AG04449 (cell line): ENCODE measurements around the gene SIVA1.

Experiments
- CTCF ChIA-PET: fragments of 350-600 bp; formaldehyde crosslinking; extraction: SDS; loops from one replicate; lab custom pipeline; 2021; ENCODE audit warnings: antibody characterized with exemption; lab: Yijun Ruan, JAX
- POLR2A ChIA-PET: fragments of 400-600, 350-600 bp; formaldehyde crosslinking; extraction: SDS; loops from one replicate; lab custom pipeline; 2020; ENCODE audit warnings: antibody characterized with exemption, inconsistent platforms; lab: Yijun Ruan, JAX
- DNase-seq: peaks from one replicate; pipeline ENCODE4 v3.0.0-alpha.2; 2010; ENCODE audit warnings: low read depth, low spot score
- H3K4me3 ChIP-seq: 2 replicates; pipeline ENCODE4 v1.5.1; 2011; ENCODE audit warnings: low read depth, mild to moderate bottlenecking, control low read depth, low read length
- TF ChIP-seq, protein P1 (sequence below): IDR thresholded peaks from one replicate; pipeline ENCODE4 v1.5.1; 2011; ENCODE audit warnings: mild to moderate bottlenecking, moderate library complexity, low read length, control low read depth, inconsistent platforms; ENCODE audit not compliant: insufficient read depth; ENCODE audit errors: missing control alignments

The SIVA1 gene

DNA sequence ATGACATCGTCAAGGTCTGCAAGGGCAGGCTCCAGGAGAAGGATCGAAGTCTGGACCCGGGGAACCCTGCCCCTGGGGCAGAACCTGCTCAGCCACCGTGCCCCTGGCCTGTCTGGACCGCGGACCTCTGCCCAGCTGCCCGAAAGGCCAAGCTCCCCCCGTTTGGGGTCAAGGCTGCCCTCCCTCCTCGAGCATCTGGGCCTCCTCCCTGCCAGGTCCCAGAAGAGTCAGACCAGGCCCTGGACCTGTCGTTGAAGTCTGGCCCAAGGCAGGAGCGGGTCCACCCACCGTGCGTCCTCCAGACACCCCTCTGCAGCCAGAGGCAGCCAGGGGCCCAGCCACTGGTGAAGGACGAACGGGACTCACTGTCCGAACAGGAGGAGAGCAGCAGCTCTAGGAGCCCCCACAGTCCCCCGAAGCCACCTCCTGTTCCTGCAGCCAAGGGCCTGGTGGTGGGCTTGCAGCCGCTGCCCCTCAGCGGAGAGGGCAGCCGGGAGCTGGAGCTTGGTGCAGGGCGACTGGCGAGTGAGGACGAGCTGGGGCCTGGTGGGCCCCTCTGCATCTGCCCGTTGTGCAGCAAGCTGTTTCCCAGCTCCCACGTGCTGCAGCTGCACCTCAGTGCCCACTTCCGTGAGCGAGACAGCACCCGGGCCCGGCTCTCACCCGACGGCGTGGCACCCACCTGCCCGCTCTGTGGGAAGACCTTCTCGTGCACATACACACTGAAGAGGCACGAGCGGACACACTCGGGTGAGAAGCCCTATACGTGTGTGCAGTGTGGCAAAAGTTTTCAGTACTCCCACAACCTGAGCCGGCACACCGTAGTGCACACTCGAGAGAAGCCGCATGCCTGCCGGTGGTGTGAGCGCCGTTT, 48.8 kb downstream of the SIVA1 start:
- DNase-seq, result no peak
- CTCF ChIA-PET, result interaction anchor here (1.0 to 5.0 kb wide), 6 partner anchors 10 to 33 kb away, joined by 3 to 18 read pairs (median 5); no protein-coding TSS in a partner anchor
- TF ChIP-seq, protein P1, sequence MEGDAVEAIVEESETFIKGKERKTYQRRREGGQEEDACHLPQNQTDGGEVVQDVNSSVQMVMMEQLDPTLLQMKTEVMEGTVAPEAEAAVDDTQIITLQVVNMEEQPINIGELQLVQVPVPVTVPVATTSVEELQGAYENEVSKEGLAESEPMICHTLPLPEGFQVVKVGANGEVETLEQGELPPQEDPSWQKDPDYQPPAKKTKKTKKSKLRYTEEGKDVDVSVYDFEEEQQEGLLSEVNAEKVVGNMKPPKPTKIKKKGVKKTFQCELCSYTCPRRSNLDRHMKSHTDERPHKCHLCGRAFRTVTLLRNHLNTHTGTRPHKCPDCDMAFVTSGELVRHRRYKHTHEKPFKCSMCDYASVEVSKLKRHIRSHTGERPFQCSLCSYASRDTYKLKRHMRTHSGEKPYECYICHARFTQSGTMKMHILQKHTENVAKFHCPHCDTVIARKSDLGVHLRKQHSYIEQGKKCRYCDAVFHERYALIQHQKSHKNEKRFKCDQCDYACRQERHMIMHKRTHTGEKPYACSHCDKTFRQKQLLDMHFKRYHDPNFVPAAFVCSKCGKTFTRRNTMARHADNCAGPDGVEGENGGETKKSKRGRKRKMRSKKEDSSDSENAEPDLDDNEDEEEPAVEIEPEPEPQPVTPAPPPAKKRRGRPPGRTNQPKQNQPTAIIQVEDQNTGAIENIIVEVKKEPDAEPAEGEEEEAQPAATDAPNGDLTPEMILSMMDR, result no peak
- POLR2A ChIA-PET, result no interaction called here
- H3K4me3 ChIP-seq, result peak overlapping the region; percentile 64

DNA sequence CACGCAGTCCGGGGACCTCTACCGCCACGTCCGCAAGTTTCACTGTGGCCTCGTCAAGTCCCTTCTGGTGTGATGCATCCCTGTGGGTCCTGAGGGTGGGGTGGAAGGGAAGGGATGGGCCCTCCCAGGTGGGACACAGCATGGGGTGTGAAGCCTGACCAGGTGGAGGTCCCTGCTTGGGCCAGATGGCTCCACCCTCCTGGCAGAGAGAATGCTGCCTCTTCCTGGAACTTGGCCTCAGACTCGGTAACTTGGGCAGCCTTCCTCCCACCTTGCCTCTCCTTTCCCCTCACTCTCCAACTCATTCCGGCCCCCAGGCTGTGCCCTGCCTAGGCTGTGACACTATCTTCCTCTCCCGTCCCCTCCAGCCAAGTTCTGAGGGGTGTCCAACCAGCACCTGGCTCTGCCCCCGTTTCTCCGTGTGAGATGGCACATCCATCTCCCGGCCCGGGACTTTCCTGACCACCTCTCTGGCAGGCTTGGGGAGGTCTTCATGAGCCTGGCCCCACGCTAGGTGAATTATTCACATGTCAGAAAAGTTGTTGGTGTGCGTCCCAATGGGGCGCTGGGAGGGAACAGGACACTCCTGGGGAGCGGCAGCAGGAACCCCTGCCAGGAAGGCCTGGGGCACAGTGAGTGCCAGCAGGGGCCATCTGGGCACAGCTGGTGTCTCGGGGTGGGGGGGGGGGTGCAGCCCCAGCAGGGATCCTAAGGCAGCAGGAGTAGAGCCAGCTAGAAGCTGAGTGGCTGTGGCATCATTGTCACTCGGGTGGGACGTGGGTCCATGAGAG, 49.6 kb downstream of the SIVA1 start:
- ChIA-PET CTCF (interaction anchor here (1.0 to 5.0 kb wide), 4 partner anchors 11 to 34 kb away, joined by 3 to 18 read pairs (median 6); no protein-coding TSS in a partner anchor), POLR2A (no interaction called here)
- no peak for DNase-seq
- no peak overlapping the region; the same call in 1 of the 2 replicates for H3K4me3 ChIP-seq
- TF ChIP-seq, protein P1, result no peak

DNA sequence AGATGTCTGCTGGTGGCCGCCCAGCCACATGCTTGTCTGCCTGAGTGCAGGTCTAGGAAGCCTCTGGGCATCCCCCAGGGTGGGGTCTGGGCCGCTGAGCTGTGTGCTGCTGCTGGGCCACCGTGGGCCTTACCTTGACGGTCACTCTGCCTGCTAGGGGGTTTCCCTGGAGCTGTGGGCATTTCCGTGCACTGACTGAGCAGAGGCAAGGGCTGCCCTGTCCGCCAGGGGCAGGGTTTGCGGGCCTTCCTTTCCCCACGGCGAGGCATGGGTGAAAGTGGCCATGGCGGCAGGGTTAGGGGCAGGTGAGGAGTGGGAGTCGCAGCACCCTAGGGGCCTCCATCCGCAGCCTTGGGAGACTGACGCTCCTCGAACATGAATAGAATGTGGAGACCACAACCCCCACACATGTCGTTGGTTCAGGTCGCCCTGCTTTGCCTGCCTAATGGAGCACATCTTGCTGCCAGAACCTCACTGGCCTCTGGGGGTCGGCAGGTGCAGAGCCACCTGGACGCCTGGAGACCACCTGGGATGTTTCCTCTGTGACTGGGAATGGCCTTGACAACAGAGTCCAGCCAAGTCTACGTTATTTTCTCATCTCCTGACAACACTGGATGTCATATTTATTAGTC, 50.4 kb downstream of the SIVA1 start:
- CTCF ChIA-PET, result interaction anchor here (1.5 kb wide), 1 partner anchor 36 kb away, joined by 3 read pairs; no protein-coding TSS in a partner anchor
- no peak overlapping the region for H3K4me3 ChIP-seq
- POLR2A ChIA-PET, result no interaction called here
- TF ChIP-seq, protein P1, result no peak
- DNase-seq, result no peak

DNA sequence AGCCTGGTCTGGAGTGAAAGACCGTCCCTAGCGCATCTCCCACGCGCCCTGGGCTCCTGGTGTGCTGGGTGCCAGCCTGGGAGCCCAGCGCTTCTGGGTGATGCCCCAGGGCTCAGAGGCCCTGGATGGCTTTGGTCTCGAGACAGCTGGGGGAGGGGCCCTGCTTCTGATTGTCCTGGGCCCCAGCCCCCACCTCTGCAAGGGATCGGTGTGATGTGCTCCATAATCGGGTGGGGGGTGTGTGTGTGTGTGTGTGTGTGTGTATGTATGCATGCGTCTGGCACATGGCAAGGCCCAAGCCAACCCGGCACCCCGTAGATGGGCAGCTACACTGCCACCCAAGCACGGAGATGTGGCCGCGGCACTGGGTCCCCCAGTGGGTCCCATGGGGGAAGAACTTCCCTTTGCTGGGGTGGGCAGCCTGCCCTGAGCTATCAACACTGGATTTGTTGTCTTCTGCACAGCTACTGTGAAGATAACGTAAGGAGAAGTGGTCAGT, 51.0 kb downstream of the SIVA1 start:
- CTCF ChIA-PET, result interaction anchor here (0.8 to 1.5 kb wide), 2 partner anchors 33 to 37 kb away, joined by 3 read pairs; no protein-coding TSS in a partner anchor
- no peak for DNase-seq
- TF ChIP-seq, protein P1, result no peak
- no peak overlapping the region for H3K4me3 ChIP-seq
- POLR2A ChIA-PET, result no interaction called here

- TF ChIP-seq, protein P1, result no peak
- POLR2A ChIA-PET, result no interaction called here
- H3K4me3 ChIP-seq, result no peak overlapping the region
- DNase-seq, result no peak
- CTCF ChIA-PET, result interaction anchor here (0.8 to 1.8 kb wide), 4 partner anchors 16 to 38 kb away, joined by 3 to 4 read pairs (median 3); no protein-coding TSS in a partner anchor
Observed at GRCh38 chr14:104804481-104805325, 51.8 kb downstream of the SIVA1 start.
